G401 (cell line): Measurements from ENCODE around the gene MICAL3. TPM values are rescaled to one million over a fixed set of nuclear protein-coding genes. Genes with fewer than 3 reads are reported as not detected.

Source experiments
- DNase-seq: peaks from one replicate; pipeline ENCODE4 v3.0.0-alpha.2; 2015; ENCODE audit warnings: low spot score
- in situ Hi-C: cut with HindIII; loops from 2 replicates; pipeline ENCODE4 v1.10.0; 2016; ENCODE audit warnings: low sequenced_read_pairs, mixed read lengths
- total RNA-seq: library from RNA; depleted of rRNA; stranded (reverse); fragments of >200 nt; shearing (Covaris generic); gene quantifications from 2 replicates; pipeline ENCODE4 v1.2.3, GENCODE V29; 2014

Gene MICAL3
- total RNA-seq, 1 experiment from 2014 or later = 5.3 TPM

DNA sequence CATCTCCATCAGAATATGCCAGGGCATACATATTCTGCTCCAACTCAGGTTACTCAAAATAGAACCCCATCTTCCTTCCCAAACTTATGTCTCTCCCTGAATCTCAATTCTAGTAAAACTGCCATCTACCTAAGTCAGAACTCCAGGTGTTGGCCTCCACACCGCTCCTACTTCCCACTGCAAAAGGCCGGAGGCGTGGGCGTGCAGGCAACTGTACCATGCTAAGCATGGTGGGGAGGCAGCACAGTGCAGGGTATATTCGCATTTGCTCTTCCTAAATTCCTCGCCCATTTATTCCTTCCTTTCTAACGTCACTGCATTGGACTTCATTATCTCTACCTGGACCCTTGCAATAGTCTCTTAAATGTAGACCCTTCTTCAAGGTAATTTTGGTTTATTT, 97.8 kb downstream of the MICAL3 start:
- in situ Hi-C loops = no loop called here
- no peak for DNase-seq

DNA sequence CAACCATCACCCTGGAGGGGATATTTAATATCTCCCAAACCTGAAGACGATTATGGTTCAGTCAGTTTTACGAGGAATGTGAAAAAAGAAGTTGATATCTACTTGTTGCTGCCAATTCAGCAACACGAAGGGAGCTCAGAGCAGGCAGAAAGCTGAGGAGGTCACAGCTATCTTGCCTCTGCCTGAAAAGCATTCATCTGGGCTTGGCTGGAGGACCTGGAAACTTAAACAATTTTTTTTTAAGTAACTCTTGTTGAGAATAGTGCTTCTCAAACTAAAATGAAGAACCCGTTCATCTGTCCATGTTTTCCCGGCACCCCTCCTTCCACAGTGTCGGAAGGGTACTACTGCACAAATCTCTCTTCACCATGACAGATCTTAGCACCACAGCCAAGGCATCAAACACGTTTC, 98.9 kb downstream of the MICAL3 start:
- in situ Hi-C loops = no loop called here
- no peak for DNase-seq

DNA sequence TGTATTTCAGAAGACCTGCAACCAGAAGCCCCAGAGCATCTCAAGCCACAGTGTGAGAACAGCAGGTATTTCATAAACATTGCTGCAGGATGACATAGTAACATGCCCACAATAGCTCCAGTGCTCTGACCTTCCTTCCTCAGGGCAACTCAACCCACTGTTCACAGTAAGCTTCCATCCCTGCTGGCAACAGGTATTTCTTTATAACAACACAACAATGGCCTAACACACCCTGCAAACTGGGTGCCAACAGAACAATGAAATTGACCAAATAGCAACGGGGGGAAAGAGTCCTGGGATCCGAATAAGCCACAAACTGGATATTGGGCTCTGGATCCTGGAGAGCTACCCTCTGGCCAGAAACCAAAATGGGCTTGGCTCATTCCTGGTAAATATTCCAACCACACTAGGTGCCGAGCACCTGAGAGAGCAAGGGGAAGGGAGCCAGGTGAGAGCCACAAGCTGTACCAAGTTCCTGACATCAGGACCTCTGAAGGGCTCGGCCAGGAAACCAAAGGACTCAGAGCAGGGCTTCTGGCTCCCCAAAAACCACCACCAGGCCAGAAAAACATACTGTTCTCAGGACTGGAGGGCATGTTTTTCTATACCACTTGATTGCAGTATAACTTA, 99.5 kb downstream of the MICAL3 start:
- in situ Hi-C loops = no loop called here
- DNase-seq = peak; percentile 62

GRCh38 chr22:17924076-17924475, 100.3 kb downstream of the MICAL3 start:
- in situ Hi-C loops = no loop called here
- DNase-seq = no peak

GRCh38 chr22:17922925-17923903, 101.1 kb downstream of the MICAL3 start:
- peak; percentile 45 for DNase-seq
- in situ Hi-C loops = no loop called here

DNA sequence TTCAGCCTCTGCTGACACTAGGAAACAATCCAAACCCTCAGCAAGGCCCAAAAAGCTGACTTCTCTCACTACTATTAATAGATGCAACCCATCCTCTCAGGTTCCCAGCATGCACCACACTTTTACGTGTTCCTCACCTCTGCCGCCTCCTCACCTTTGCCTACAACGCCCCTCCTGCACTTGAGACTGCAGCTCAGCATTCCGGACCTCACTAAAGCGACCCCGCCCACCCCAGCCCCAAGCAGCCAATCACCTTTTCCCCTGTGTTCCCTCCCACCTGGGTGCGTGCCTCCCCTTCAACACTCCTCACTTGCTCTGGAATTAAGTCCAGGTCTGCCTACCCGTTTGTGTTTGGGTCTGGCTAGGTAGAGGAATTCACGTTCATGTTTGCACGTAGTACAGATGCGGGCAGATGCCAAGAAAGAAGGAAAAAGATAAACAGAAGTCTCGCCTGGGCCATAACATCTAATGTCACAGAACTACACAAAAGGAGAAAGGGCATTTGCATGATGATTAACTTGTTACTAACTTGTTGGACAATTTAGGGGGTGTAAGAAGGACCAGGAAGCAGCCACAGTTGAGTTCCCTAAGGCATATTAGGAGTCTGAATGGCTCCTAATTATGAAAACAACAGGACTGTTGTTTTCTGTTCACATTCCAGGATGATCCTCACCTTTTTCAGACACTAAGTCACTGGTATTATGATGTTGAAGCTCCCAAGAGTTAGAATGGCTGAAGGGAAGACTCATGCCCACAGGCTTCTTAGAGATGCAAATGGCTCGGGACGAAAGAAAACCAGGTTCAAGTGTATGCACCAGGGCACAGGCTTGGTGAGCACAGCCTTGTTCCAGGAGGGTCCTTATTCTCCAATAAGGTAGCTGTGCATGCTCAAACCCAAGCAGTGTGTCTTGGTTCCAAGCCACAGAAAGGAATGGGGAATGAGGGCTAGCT, 102.2 kb downstream of the MICAL3 start:
- in situ Hi-C loops = no loop called here
- DNase-seq = no peak

- no peak for DNase-seq
- in situ Hi-C loops = no loop called here
Measured at GRCh38 chr22:17920992-17921650, 103.2 kb downstream of the MICAL3 start.

GRCh38 chr22:17920145-17920605, 104.2 kb downstream of the MICAL3 start:
- in situ Hi-C loops = no loop called here
- DNase-seq = no peak

- in situ Hi-C loops = no loop called here
- DNase-seq = peak; percentile 76
Measured at GRCh38 chr22:17919276-17920144, 104.9 kb downstream of the MICAL3 start.

- in situ Hi-C loops = no loop called here
- peak; percentile 71 for DNase-seq
Measured at GRCh38 chr22:17918840-17919239, 105.5 kb downstream of the MICAL3 start.

DNA sequence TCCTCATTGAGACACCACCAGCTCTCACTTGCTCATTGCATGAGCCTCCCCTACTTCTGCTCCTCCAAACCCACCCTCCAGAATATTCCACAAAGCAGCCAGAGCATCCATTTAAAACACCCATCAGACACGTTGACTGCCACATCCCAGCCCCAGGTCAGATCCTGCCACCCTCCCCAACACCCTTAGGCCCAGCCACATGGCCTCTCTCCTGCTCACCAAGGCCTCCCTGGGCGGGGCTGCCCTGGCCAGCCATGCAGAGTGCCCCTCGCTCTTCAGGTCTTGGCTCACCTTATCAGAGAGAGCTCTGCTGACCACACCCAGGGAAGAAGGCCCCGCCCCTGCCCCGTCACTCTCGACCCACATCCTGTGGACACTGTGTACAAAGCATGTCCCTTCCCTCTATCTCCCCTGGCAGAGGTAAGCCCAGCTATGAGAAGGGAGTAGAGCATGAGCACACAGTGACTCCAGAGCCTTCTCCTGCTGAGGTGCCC, 106.8 kb downstream of the MICAL3 start:
- DNase-seq = no peak
- in situ Hi-C loops = no loop called here

- in situ Hi-C loops = no loop called here
- DNase-seq = no peak
Measured at GRCh38 chr22:17916226-17916889, 108.0 kb downstream of the MICAL3 start.

DNA sequence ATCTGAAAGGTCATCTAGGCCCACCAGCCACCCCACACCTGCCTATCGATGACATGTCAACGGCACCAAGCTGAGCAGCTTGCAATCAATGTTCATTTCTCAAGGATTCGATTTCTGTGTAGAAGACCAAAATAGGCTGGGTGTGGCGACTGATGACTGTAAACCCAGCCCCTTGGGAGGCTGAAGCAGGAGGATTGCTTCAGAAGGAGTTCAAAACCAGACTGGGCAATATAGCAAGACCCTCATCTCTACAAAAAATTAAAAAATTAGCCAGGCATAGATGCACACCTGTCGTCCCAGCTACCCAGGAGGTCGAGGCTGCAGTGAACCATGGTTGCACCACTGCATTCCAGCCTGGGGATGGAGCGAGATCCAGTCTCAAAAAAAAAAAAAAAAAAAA, 108.7 kb downstream of the MICAL3 start:
- in situ Hi-C loops = no loop called here

DNA sequence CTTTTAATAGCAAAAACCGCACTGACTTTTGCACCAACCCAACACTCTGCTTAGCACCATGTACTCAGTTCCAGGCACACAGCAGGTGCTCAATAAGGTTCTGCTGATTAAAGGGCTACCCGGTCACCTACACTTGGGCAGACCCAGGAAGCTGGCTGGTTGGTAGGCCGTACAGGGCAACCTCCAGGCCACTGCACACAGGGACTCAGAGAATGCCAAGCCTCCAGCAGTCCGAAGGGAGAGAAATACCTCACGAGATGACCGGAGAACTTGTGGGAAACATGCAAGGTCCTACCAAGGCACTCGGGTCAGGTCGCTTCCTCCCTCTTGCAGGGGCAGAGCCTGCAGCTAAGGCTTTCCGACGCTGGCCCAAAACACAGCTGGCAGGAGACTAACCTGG, 109.2 kb downstream of the MICAL3 start:
- DNase-seq = no peak
- in situ Hi-C loops = no loop called here

More for the DNA sequence above, 108.7 kb downstream of the MICAL3 start:
- DNase-seq = no peak

DNA sequence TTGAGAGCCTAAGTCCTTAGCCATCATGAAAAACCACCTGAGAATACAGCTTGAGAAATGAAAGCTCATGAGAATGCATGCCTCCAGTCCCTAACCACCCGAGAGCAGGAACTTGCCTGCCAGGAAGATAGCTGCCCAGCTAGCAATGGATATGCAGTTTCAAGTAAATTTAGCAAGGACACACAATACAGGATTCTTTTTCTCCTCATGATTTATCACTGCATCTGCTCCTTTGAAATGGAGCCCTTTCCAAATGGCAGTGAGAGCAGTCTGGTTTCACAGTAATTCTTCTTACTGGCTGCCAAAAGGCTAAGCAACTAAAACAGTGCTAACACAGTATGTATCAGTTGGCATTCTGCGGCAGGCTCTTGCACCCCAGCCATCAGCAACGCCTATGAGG, 109.9 kb downstream of the MICAL3 start:
- in situ Hi-C loops = no loop called here
- peak; percentile 88 for DNase-seq

DNA sequence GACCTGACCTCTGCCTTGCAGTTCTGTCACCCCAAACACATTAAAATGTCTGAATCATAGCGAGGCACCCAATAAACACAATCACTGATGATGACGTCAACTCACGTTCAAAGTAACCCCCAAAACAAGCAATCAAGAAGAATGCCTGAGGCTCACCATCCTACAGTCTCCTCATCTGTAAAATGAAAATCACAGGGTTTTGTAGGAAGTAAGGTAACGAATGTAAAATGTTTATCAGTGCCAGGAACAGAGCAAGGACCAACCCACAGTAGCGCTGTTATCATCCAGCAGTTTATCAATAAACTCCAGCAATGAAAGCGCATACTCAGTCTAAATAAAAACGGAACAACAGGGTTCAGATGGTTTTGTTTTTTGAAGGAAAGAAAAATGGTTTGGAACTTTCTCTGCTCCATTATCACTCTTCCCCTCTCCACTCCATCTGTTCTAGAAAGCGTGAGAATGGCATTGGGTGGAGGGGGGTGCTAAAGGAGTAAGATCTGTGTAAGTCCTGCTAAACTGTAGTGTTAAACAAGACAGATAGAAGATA, 110.5 kb downstream of the MICAL3 start:
- in situ Hi-C loops = no loop called here
- no peak for DNase-seq
